ENCODE results near the gene TMEM145.

Gene TMEM145

GRCh38 chr19:42285541-42285941 lies 27.6 kb upstream of the TMEM145 start:
- TF ChIP-seq TCF12 (IDR thresholded peaks at IDR 0.05; ENCODE audit: low read depth), result no peak

GRCh38 chr19:42285988-42286348 lies 27.1 kb upstream of the TMEM145 start:
- TF ChIP-seq CEBPB (IDR thresholded peaks at IDR 0.05), result no peak
- TF ChIP-seq USF1 (IDR thresholded peaks at IDR 0.05), result no peak
- TF ChIP-seq TEAD4 (IDR thresholded peaks at IDR 0.05), result no peak
- TF ChIP-seq EGR1 (IDR thresholded peaks at IDR 0.05), result no peak
- TF ChIP-seq FOXM1 (IDR thresholded peaks at IDR 0.05; ENCODE audit: borderline replicate concordance, low read depth), result no peak
- no peak for TF ChIP-seq REST (IDR thresholded peaks at IDR 0.05; ENCODE audit: low read depth)
- TF ChIP-seq NFIC (IDR thresholded peaks at IDR 0.05), result no peak
- no peak for TF ChIP-seq CREB1 (IDR thresholded peaks at IDR 0.05; ENCODE audit: low read depth)
- no peak for TF ChIP-seq RAD21 (IDR thresholded peaks at IDR 0.05; ENCODE audit: low read depth)
- TF ChIP-seq MAX (IDR thresholded peaks at IDR 0.05), result no peak

- TF ChIP-seq NFIC (IDR thresholded peaks at IDR 0.05), result peak; percentile 52; the same call in 1 of the 2 replicates
- TF ChIP-seq CEBPB (IDR thresholded peaks at IDR 0.05), result no peak
Observed at GRCh38 chr19:42286349-42287016, 26.6 kb upstream of the TMEM145 start.

GRCh38 chr19:42287017-42287826 lies 25.9 kb upstream of the TMEM145 start:
- TF ChIP-seq RAD21 (IDR thresholded peaks at IDR 0.05; ENCODE audit: low read depth), result no peak
- TF ChIP-seq TCF12 (IDR thresholded peaks at IDR 0.05; ENCODE audit: low read depth), result no peak
- TF ChIP-seq EP300 (IDR thresholded peaks at IDR 0.05; ENCODE audit: borderline replicate concordance), result no peak
- TF ChIP-seq EGR1 (IDR thresholded peaks at IDR 0.05), result no peak
- no peak for TF ChIP-seq ZBTB7A (IDR thresholded peaks at IDR 0.05; ENCODE audit: low read depth)
- no peak for TF ChIP-seq USF1 (IDR thresholded peaks at IDR 0.05)
- TF ChIP-seq MAX (IDR thresholded peaks at IDR 0.05), result no peak
- no peak for TF ChIP-seq FOXM1 (IDR thresholded peaks at IDR 0.05; ENCODE audit: borderline replicate concordance, low read depth)

- TF ChIP-seq RAD21 (IDR thresholded peaks at IDR 0.05; ENCODE audit: low read depth) (no peak), CREB1 (IDR thresholded peaks at IDR 0.05; ENCODE audit: low read depth) (no peak), YY1 (IDR thresholded peaks at IDR 0.05; ENCODE audit: low read depth) (no peak), CEBPB (IDR thresholded peaks at IDR 0.05) (no peak), EP300 (IDR thresholded peaks at IDR 0.05; ENCODE audit: borderline replicate concordance) (no peak), FOXM1 (IDR thresholded peaks at IDR 0.05; ENCODE audit: borderline replicate concordance, low read depth) (no peak), TCF12 (IDR thresholded peaks at IDR 0.05; ENCODE audit: low read depth) (no peak), ZBTB7A (IDR thresholded peaks at IDR 0.05; ENCODE audit: low read depth) (no peak), USF1 (IDR thresholded peaks at IDR 0.05) (no peak), NFIC (IDR thresholded peaks at IDR 0.05) (no peak), TAF1 (IDR thresholded peaks at IDR 0.05; ENCODE audit: low read depth) (no peak), TEAD4 (IDR thresholded peaks at IDR 0.05) (no peak), EGR1 (IDR thresholded peaks at IDR 0.05) (no peak)
Observed at GRCh38 chr19:42287827-42288107, 25.3 kb upstream of the TMEM145 start.

- no peak for TF ChIP-seq MAX (IDR thresholded peaks at IDR 0.05)
- no peak for TF ChIP-seq REST (IDR thresholded peaks at IDR 0.05; ENCODE audit: low read depth)
- no peak for TF ChIP-seq YY1 (IDR thresholded peaks at IDR 0.05; ENCODE audit: low read depth)
- TF ChIP-seq TEAD4 (IDR thresholded peaks at IDR 0.05), result no peak
- TF ChIP-seq USF1 (IDR thresholded peaks at IDR 0.05), result no peak
Observed at GRCh38 chr19:42288387-42288786, 24.7 kb upstream of the TMEM145 start.
